Astrocyte (in vitro differentiated cells and primary cell): ENCODE data around the gene SMAD3. TPM values are rescaled to one million over a fixed set of nuclear protein-coding genes. Genes with fewer than 3 reads are reported as not detected.
A peak's percentile ranks its signal among the peaks of the same experiment; 100 is the strongest.

Source experiments
- DNase-seq: peaks from one replicate; pipeline ENCODE4 v3.0.0-alpha.2; 2010; ENCODE audit warnings: low read depth
- FAIRE-seq: peaks from 2 replicates; lab custom pipeline; 2011; peaks lifted over from hg19 to GRCh38; lab: Jason Lieb, UNC
- H2AFZ ChIP-seq: 2 replicates; pipeline ENCODE4 v1.6.0; 2012; ENCODE audit warnings: low read depth, low read length, inconsistent platforms
- H3K27ac ChIP-seq: 2 replicates; pipeline ENCODE4 v1.5.1; 2011; ENCODE audit warnings: low read depth, low read length, inconsistent platforms
- H3K27me3 ChIP-seq: 2 replicates; pipeline ENCODE4 v1.6.0; 2011; ENCODE audit warnings: low read length, inconsistent platforms; ENCODE audit not compliant: insufficient read depth
- H3K36me3 ChIP-seq: 2 replicates; pipeline ENCODE4 v1.5.1; 2011; ENCODE audit warnings: low read length, inconsistent platforms; ENCODE audit not compliant: insufficient read depth
- H3K4me1 ChIP-seq: 2 replicates; pipeline ENCODE4 v1.5.1; 2011; ENCODE audit warnings: low read length, inconsistent platforms; ENCODE audit not compliant: insufficient read depth
- H3K4me2 ChIP-seq: 2 replicates; pipeline ENCODE4 v1.6.0; 2012; ENCODE audit warnings: low read length, inconsistent platforms
- H3K4me3 ChIP-seq: 2 replicates; pipeline ENCODE4 v1.5.1; 2011; ENCODE audit warnings: low read depth, mild to moderate bottlenecking, low read length, inconsistent platforms; ENCODE audit not compliant: insufficient read depth
- H3K79me2 ChIP-seq: 2 replicates; pipeline ENCODE4 v1.6.0; 2012; ENCODE audit warnings: mild to moderate bottlenecking, low read length, inconsistent platforms; ENCODE audit not compliant: insufficient read depth
- H3K9ac ChIP-seq: 2 replicates; pipeline ENCODE4 v1.6.0; 2012; ENCODE audit warnings: mild to moderate bottlenecking, low read length, inconsistent platforms
- H3K9me3 ChIP-seq: 2 replicates; pipeline ENCODE4 v1.5.1; 2012; ENCODE audit warnings: low read depth, mild to moderate bottlenecking, low read length, inconsistent platforms; ENCODE audit not compliant: insufficient read depth
- H4K20me1 ChIP-seq: 2 replicates; pipeline ENCODE4 v1.6.0; 2012; ENCODE audit warnings: low read length, inconsistent platforms; ENCODE audit not compliant: insufficient read depth
- H3K27ac Mint-ChIP-seq: one replicate; pipeline ENCODE4 v1.8.0; 2021; ENCODE audit warnings: mild to moderate bottlenecking, mixed read lengths; ENCODE audit not compliant: unreplicated experiment
- H3K27me3 Mint-ChIP-seq: one replicate; pipeline ENCODE4 v1.8.0; 2021; ENCODE audit warnings: low read depth, mixed read lengths; ENCODE audit not compliant: unreplicated experiment
- H3K36me3 Mint-ChIP-seq: one replicate; pipeline ENCODE4 v1.8.0; 2021; ENCODE audit warnings: low read depth, mixed read lengths; ENCODE audit not compliant: unreplicated experiment
- H3K4me1 Mint-ChIP-seq: one replicate; pipeline ENCODE4 v1.8.0; 2021; ENCODE audit warnings: low read depth, mixed read lengths; ENCODE audit not compliant: unreplicated experiment
- H3K4me3 Mint-ChIP-seq: one replicate; pipeline ENCODE4 v1.8.0; 2021; ENCODE audit warnings: mild to moderate bottlenecking, moderate library complexity, mixed read lengths; ENCODE audit not compliant: unreplicated experiment
- H3K9me3 Mint-ChIP-seq: one replicate; pipeline ENCODE4 v1.8.0; 2021; ENCODE audit warnings: mild to moderate bottlenecking, mixed read lengths; ENCODE audit not compliant: unreplicated experiment
- CTCF ChIP-seq: IDR thresholded peaks from 2 replicates; pipeline ENCODE4 v1.5.1; 2011; ENCODE audit warnings: low read depth, mild to moderate bottlenecking, inconsistent platforms, low read length, moderate library complexity; ENCODE audit not compliant: insufficient read depth
- EZH2 ChIP-seq: IDR thresholded peaks from 2 replicates; pipeline ENCODE4 v1.6.1; 2012; ENCODE audit warnings: mild to moderate bottlenecking, low read length, inconsistent platforms; ENCODE audit not compliant: insufficient read depth
- total RNA-seq: library from RNA; stranded (reverse); gene quantifications from 2 replicates; pipeline ENCODE4 v1.2.1, GENCODE V29; 2021

Gene SMAD3
- total RNA-seq, 1 donor from 2014 or later: 78.0 TPM

GRCh38 chr15:67148196-67148701 is 82.8 kb downstream of the SMAD3 start:
- peak overlapping the region; percentile 70 for H3K4me3 Mint-ChIP-seq
- peak overlapping the region; percentile 92 for H3K27ac Mint-ChIP-seq
- Histone ChIP-seq H2AFZ (no peak overlapping the region), H3K27ac (peak overlapping the region; percentile 97), H3K9ac (peak overlapping the region; percentile 87), H3K4me1 (peaks cover 78% of the 10 kb centered on the region), H3K27me3 (no peaks in the 10 kb centered on the region), H3K36me3 (peaks cover 3% of the 10 kb centered on the region), H3K9me3 (no peaks in the 10 kb centered on the region), H3K4me3 (no peak overlapping the region), H3K4me2 (peak overlapping the region; percentile 74), H3K79me2 (peaks cover 85% of the 10 kb centered on the region), H4K20me1 (no peaks in the 10 kb centered on the region)
- H3K36me3 Mint-ChIP-seq: peaks cover 5% of the 10 kb centered on the region
- H3K27me3 Mint-ChIP-seq: no peaks in the 10 kb centered on the region
- H3K4me1 Mint-ChIP-seq: peaks cover 85% of the 10 kb centered on the region
- DNase-seq (peak; percentile 81), FAIRE-seq (no peak)
- no peak for TF ChIP-seq CTCF
- TF ChIP-seq EZH2: no peak
- H3K9me3 Mint-ChIP-seq: no peaks in the 10 kb centered on the region

DNA sequence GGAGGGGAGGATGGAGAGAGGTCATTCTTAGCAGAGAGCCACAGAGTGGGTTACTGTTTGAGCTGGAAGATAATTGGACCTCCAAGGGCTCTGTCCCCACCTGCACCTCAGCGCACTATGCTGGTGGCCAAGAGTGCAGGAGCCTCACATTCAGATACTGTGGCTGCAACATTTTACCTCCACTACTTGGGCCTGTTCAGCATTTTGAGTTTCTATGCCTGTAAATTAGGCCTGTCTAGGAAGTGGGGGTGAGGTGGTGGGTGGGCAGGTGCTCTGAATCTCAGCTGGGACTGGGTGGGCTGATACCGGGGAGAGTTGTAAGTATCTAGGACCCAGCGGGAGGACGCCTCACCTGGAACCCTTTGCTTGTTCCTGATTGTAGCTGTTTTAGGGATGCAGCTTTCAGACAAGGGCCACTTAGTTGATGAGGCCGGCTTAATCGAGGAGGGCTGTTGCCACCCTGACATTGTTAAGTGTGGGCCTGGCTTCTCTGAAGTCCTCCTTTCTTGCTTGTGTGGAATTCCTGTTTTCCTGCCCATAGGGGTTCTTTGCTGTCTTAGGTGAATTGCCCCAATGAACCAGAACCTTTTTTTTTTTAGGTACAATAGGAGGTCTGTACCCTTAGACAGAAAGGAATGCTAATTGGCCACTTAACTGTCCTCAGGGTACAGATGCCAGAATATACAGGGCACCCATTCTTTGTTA is 83.8 kb downstream of the SMAD3 start:
- peaks cover 80% of the 10 kb centered on the region for H3K4me1 Mint-ChIP-seq
- H3K36me3 Mint-ChIP-seq: peaks cover 5% of the 10 kb centered on the region
- Histone ChIP-seq H3K27ac (peak overlapping the region; percentile 97), H3K4me1 (peaks cover 69% of the 10 kb centered on the region), H3K9ac (peak overlapping the region; percentile 87), H3K36me3 (peaks cover 3% of the 10 kb centered on the region), H3K9me3 (no peaks in the 10 kb centered on the region), H3K4me3 (no peak overlapping the region), H3K27me3 (no peaks in the 10 kb centered on the region), H4K20me1 (no peaks in the 10 kb centered on the region), H2AFZ (no peak overlapping the region), H3K4me2 (peak overlapping the region; percentile 74), H3K79me2 (peaks cover 84% of the 10 kb centered on the region)
- DNase-seq (no peak), FAIRE-seq (no peak)
- TF ChIP-seq CTCF: no peak
- TF ChIP-seq EZH2: no peak
- no peaks in the 10 kb centered on the region for H3K9me3 Mint-ChIP-seq
- peak overlapping the region; percentile 92 for H3K27ac Mint-ChIP-seq
- H3K27me3 Mint-ChIP-seq: no peaks in the 10 kb centered on the region
- H3K4me3 Mint-ChIP-seq: peak overlapping the region; percentile 70

- no peaks in the 10 kb centered on the region for H3K9me3 ChIP-seq
- TF ChIP-seq EZH2: no peak
- TF ChIP-seq CTCF: no peak
- H3K9ac ChIP-seq: peak overlapping the region; percentile 87
- Mint-ChIP-seq H3K4me1 (peaks cover 77% of the 10 kb centered on the region), H3K27ac (peak overlapping the region; percentile 92), H3K27me3 (no peaks in the 10 kb centered on the region), H3K9me3 (no peaks in the 10 kb centered on the region), H3K4me3 (no peak overlapping the region), H3K36me3 (peaks cover 5% of the 10 kb centered on the region)
- peak overlapping the region; percentile 34 for H3K4me3 ChIP-seq
- DNase-seq: no peak
- FAIRE-seq: no peak
- H3K4me1 ChIP-seq: peaks cover 64% of the 10 kb centered on the region
- H3K79me2 ChIP-seq: peaks cover 85% of the 10 kb centered on the region
- H2AFZ ChIP-seq: no peak overlapping the region
- H3K27ac ChIP-seq: peak overlapping the region; percentile 97
- H4K20me1 ChIP-seq: no peaks in the 10 kb centered on the region
- peaks cover 3% of the 10 kb centered on the region for H3K36me3 ChIP-seq
- peak overlapping the region; percentile 74 for H3K4me2 ChIP-seq
- no peaks in the 10 kb centered on the region for H3K27me3 ChIP-seq
These were observed 84.3 kb downstream of the SMAD3 start for GRCh38 chr15:67149773-67150022.
